ENCODE results near the gene G6PC1.

- no peak for TF ChIP-seq CTCF (IDR thresholded peaks at IDR 0.05)
- no peak for TF ChIP-seq POLR2A (IDR thresholded peaks at IDR 0.05)
Observed at GRCh38 chr17:42913522-42913921, 12.9 kb downstream of the G6PC1 start.
